Measurements from ENCODE around the gene TNFRSF14. TPM values are rescaled to one million over a fixed set of nuclear protein-coding genes. Genes with fewer than 3 reads are reported as not detected.

The TNFRSF14 gene
- total and polyA plus RNA-seq, 2 of the 13 experiments (the other 11 are each of a cell fraction or from before 2014, with no cell fraction given), result 11.9 to 49.9 TPM

- peak; percentile 44; the same call in 1 of the 3 replicates for TF ChIP-seq MXI1 (IDR thresholded peaks at IDR 0.05; ENCODE audit: borderline replicate concordance, low read depth, low read length)
- TF ChIP-seq SP140L (CRISPR knock-in tag; IDR thresholded peaks at IDR 0.05; ENCODE audit: borderline replicate concordance), result no peak
- no peak for TF ChIP-seq NR2F1 (CRISPR knock-in tag; IDR thresholded peaks at IDR 0.05)
- TF ChIP-seq ZNF609 (CRISPR knock-in tag; IDR thresholded peaks at IDR 0.05; ENCODE audit: borderline replicate concordance), result no peak; the same call in 1 of the 2 replicates
- no peak for TF ChIP-seq GTF2F1 (IDR thresholded peaks at IDR 0.05; ENCODE audit: low read length)
- peak; percentile 79; the same call in 1 of the 2 replicates for TF ChIP-seq TFDP1 (CRISPR knock-in tag; IDR thresholded peaks at IDR 0.05; ENCODE audit: borderline replicate concordance)
- TF ChIP-seq ZNF18 (CRISPR knock-in tag; IDR thresholded peaks at IDR 0.05; ENCODE audit: insufficient replicate concordance), result peak; percentile 73
- TF ChIP-seq ZNF687 (CRISPR knock-in tag; IDR thresholded peaks at IDR 0.05), result peak; percentile 94
- no peak; the same call in 1 of the 2 replicates for TF ChIP-seq AHDC1 (CRISPR knock-in tag; IDR thresholded peaks at IDR 0.05; ENCODE audit: borderline replicate concordance)
Measured at GRCh38 chr1:2555634-2556276, 416 bp upstream of the TNFRSF14 start (continued).

Measured in HepG2 (cell line).